HL-60/S4 (cell line): ENCODE data around the gene FGF4.

ENCODE experiments used
- in situ Hi-C: fragments of 300-500 bp; cut with MboI; formaldehyde crosslinking; loops from 2 replicates; pipeline ENCODE4 v1.14.3; 2022; ENCODE audit warnings: low sequenced_read_pairs

The FGF4 gene

GRCh38 chr11:69808667-69809086 lies 33.5 kb upstream of the FGF4 start:
- in situ Hi-C loops = no loop called here

- in situ Hi-C loops = no loop called here
Measured at GRCh38 chr11:69807106-69807815, 32.1 kb upstream of the FGF4 start.

- in situ Hi-C loops = no loop called here
Measured at GRCh38 chr11:69804769-69805508, 29.8 kb upstream of the FGF4 start.

- in situ Hi-C loops = no loop called here
Measured at GRCh38 chr11:69803604-69804218, 28.6 kb upstream of the FGF4 start.

- in situ Hi-C loops = no loop called here
Measured at GRCh38 chr11:69803022-69803421, 27.9 kb upstream of the FGF4 start.

- in situ Hi-C loops = no loop called here
Measured at GRCh38 chr11:69802590-69802989, 27.4 kb upstream of the FGF4 start.

- in situ Hi-C loops = no loop called here
Measured at GRCh38 chr11:69801513-69802335, 26.6 kb upstream of the FGF4 start.

- in situ Hi-C loops = no loop called here
Measured at GRCh38 chr11:69800278-69800677, 25.1 kb upstream of the FGF4 start.

- in situ Hi-C loops = no loop called here
Measured at GRCh38 chr11:69799582-69799981, 24.4 kb upstream of the FGF4 start.

- in situ Hi-C loops = no loop called here
Measured at GRCh38 chr11:69799097-69799496, 24.0 kb upstream of the FGF4 start.

- in situ Hi-C loops = no loop called here
Measured at GRCh38 chr11:69797737-69798528, 22.8 kb upstream of the FGF4 start.

- in situ Hi-C loops = no loop called here
Measured at GRCh38 chr11:69797156-69797555, 22.0 kb upstream of the FGF4 start.

GRCh38 chr11:69796063-69796462 lies 20.9 kb upstream of the FGF4 start:
- in situ Hi-C loops = no loop called here

GRCh38 chr11:69791276-69792180 lies 16.4 kb upstream of the FGF4 start:
- in situ Hi-C loops = no loop called here

GRCh38 chr11:69788956-69789355 lies 13.8 kb upstream of the FGF4 start:
- in situ Hi-C loops = no loop called here

- in situ Hi-C loops = no loop called here
Measured at GRCh38 chr11:69787906-69788305, 12.8 kb upstream of the FGF4 start.

GRCh38 chr11:69787457-69787856 lies 12.3 kb upstream of the FGF4 start:
- in situ Hi-C loops = no loop called here

GRCh38 chr11:69781241-69781640 lies 6.1 kb upstream of the FGF4 start:
- in situ Hi-C loops = no loop called here

GRCh38 chr11:69778373-69778772 lies 3.2 kb upstream of the FGF4 start:
- in situ Hi-C loops = no loop called here
